Measurements from ENCODE around the gene PHPT1.

Gene PHPT1

DNA sequence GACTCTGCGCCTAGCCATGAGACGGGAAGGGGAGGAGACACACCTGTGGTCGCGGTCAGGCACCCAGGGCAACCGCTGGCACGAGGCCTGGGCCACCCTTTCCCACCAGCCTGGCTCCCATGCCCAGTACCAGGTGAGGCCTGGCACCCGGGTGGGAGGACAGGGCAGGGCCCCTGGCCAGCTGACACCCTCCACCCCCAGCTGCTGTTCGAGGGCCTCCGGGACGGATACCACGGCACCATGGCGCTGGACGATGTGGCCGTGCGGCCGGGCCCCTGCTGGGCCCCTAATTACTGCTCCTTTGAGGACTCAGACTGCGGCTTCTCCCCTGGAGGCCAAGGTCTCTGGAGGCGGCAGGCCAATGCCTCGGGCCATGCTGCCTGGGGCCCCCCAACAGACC, 8.0 kb downstream of the PHPT1 start:
- Histone ChIP-seq H3K4me1 (peaks cover 24% of the 10 kb centered on the region), H3K9me3 (no peaks in the 10 kb centered on the region), H3K4me3 (ENCODE audit: low read depth, low read length) (no peak overlapping the region), H3K27me3 (no peaks in the 10 kb centered on the region), H3K36me3 (peaks cover 30% of the 10 kb centered on the region)
- TF ChIP-seq, protein P1, sequence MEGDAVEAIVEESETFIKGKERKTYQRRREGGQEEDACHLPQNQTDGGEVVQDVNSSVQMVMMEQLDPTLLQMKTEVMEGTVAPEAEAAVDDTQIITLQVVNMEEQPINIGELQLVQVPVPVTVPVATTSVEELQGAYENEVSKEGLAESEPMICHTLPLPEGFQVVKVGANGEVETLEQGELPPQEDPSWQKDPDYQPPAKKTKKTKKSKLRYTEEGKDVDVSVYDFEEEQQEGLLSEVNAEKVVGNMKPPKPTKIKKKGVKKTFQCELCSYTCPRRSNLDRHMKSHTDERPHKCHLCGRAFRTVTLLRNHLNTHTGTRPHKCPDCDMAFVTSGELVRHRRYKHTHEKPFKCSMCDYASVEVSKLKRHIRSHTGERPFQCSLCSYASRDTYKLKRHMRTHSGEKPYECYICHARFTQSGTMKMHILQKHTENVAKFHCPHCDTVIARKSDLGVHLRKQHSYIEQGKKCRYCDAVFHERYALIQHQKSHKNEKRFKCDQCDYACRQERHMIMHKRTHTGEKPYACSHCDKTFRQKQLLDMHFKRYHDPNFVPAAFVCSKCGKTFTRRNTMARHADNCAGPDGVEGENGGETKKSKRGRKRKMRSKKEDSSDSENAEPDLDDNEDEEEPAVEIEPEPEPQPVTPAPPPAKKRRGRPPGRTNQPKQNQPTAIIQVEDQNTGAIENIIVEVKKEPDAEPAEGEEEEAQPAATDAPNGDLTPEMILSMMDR (IDR thresholded peaks at IDR 0.05; ENCODE audit: low read depth, low read length): no peak
- peak; percentile 18 for DNase-seq

DNA sequence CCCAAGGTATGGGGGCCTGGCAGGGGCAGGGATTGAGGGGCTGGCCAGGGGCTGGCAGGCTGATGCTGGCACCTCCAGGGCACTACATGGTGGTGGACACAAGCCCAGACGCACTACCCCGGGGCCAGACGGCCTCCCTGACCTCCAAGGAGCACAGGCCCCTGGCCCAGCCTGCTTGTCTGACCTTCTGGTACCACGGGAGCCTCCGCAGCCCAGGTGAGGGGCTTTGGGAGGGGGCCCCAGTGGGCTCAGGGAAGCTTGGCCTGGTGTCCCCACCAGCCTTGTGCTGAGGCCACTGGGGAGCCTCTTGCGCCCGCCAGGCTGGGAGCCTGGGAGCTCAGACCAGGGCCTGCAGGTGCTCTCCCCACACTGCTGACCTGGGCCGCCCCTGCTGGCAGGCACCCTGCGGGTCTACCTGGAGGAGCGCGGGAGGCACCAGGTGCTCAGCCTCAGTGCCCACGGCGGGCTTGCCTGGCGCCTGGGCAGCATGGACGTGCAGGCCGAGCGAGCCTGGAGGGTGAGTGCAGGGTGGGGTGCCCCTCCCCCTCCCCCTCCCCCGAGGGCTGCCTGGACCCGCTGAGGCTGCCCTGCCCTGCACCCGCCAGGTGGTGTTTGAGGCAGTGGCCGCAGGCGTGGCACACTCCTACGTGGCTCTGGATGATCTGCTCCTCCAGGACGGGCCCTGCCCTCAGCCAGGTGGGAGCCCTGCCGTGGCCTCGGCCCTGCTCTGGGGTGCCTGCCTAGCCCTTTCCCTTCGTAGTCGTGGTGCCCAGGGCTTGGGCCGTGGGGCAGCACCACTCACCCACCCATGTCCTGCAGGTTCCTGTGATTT, 8.6 kb downstream of the PHPT1 start:
- H3K36me3 ChIP-seq: peaks cover 37% of the 10 kb centered on the region
- H3K9me3 ChIP-seq: no peaks in the 10 kb centered on the region
- peak; percentile 14 for DNase-seq
- H3K4me3 ChIP-seq (ENCODE audit: low read depth, low read length): no peak overlapping the region
- TF ChIP-seq, protein P1 (IDR thresholded peaks at IDR 0.05; ENCODE audit: low read depth, low read length): no peak
- peaks cover 24% of the 10 kb centered on the region for H3K4me1 ChIP-seq
- H3K27me3 ChIP-seq: no peaks in the 10 kb centered on the region

DNA sequence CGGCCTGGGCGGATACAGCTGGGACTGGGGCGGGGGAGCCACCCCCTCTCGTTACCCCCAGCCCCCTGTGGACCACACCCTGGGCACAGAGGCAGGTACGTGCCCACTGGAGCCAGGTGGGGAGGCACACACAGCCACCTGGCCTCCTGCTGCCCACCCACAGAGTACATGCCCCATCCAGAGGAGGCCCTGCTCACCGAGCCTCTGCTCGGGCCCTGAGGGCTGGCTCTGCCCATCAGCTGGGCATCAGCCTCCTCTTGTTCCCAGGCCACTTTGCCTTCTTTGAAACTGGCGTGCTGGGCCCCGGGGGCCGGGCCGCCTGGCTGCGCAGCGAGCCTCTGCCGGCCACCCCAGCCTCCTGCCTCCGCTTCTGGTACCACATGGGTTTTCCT, 9.2 kb downstream of the PHPT1 start:
- DNase-seq: peak; percentile 11
- H3K36me3 ChIP-seq: peaks cover 43% of the 10 kb centered on the region

DNA sequence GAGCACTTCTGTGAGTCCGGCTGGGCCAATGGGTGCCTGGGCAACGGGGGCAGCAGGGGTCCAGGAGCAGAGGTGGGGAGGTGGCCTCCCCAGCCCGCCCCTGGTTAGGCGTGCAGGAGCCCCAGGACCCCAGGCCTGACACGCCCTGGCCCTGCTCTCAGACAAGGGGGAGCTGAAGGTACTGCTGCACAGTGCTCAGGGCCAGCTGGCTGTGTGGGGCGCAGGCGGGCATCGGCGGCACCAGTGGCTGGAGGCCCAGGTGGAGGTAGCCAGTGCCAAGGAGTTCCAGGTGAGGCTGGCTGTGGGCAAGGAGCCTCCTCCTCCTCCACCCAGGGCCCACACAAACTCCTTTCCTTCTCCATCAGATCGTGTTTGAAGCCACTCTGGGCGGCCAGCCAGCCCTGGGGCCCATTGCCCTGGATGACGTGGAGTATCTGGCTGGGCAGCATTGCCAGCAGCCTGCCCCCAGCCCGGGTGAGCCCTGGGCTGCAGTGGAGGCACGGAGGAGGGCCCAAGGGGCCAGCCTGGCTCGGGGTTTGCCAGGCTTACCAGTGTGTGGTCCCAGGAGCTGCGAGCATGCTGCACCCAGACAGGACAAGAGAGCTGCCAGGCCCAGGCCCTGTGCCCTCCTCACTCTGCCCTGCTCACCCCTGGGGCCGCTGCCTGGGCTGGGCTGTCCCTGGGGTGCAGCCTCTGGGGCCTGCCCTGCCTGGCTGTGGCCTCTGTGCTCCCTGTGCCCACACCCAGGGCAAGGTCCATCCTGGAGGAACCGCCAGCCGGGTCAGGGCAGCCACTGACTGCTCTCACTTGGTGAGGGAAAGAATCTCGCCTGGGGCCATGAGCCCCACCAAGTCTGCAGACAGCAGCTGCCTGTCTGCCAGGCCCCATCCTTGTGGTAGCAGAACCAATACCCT, 9.9 kb downstream of the PHPT1 start:
- TF ChIP-seq, protein P1 (IDR thresholded peaks at IDR 0.05; ENCODE audit: low read depth, low read length): no peak

More for the DNA sequence above, 9.2 kb downstream of the PHPT1 start:
- Histone ChIP-seq H3K4me1 (peaks cover 24% of the 10 kb centered on the region), H3K4me3 (ENCODE audit: low read depth, low read length) (no peak overlapping the region), H3K27me3 (no peaks in the 10 kb centered on the region), H3K9me3 (no peaks in the 10 kb centered on the region)
- TF ChIP-seq, protein P1 (IDR thresholded peaks at IDR 0.05; ENCODE audit: low read depth, low read length): no peak

DNA sequence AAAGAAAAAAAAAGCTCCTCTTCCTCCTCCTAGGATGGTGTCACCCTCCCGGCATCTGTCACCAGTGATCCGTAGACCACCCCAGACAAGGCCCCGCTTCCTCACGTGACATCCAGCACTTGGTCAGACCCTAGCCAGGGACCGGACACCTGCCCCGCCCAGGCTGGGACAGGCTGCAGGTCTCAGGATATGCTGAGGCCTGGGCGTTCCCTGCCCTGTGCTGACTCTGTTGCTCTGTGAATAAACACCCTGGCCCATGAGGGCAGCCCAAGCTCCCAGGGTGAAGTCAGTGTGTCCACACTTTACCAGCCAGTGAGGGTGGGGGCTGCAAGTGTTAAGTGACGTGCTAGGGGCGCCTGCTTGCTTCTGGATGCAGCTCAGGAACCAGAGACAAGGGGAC, 11.3 kb downstream of the PHPT1 start:
- peak; percentile 9 for DNase-seq
- H3K27me3 ChIP-seq: no peaks in the 10 kb centered on the region
- no peaks in the 10 kb centered on the region for H3K9me3 ChIP-seq
- TF ChIP-seq, protein P1 (IDR thresholded peaks at IDR 0.05; ENCODE audit: low read depth, low read length): no peak
- H3K4me1 ChIP-seq: peaks cover 22% of the 10 kb centered on the region
- H3K4me3 ChIP-seq (ENCODE audit: low read depth, low read length): no peak overlapping the region
- H3K36me3 ChIP-seq: peaks cover 55% of the 10 kb centered on the region

More for the DNA sequence above, 9.9 kb downstream of the PHPT1 start:
- Histone ChIP-seq H3K4me1 (peaks cover 24% of the 10 kb centered on the region), H3K9me3 (no peaks in the 10 kb centered on the region), H3K36me3 (peaks cover 50% of the 10 kb centered on the region), H3K4me3 (ENCODE audit: low read depth, low read length) (no peak overlapping the region), H3K27me3 (no peaks in the 10 kb centered on the region)
- DNase-seq: peak; percentile 76
